Stomach (tissue), 4 donors: ENCODE results near the gene GPD2.

Experiments
- CTCF ChIP-seq, 7 experiments: fragments of 450-650 bp in 4 of 7; fragments of 200-600 bp in 3 of 7; sonication (generic) in 3 of 7; IDR thresholded peaks; one replicate each; pipeline ENCODE4 v1.5.1; 2016 to 2019; ENCODE audit warnings: antibody characterized with exemption in 7 of 7, control low read depth in 2 of 7, mild to moderate bottlenecking in 1 of 7
- EP300 ChIP-seq: sonication (generic); formaldehyde crosslinking; IDR thresholded peaks from one replicate; pipeline ENCODE4 v1.6.1; 2017; ENCODE audit warnings: antibody characterized with exemption
- POLR2A ChIP-seq, 4 donors: fragments of 450-650 bp; IDR thresholded peaks; one replicate each; pipeline ENCODE4 v1.6.1; 2016; ENCODE audit warnings: antibody characterized with exemption in 4 of 4, control low read depth in 2 of 4, mild to moderate bottlenecking in 1 of 4, moderate library complexity in 1 of 4
- POLR2AphosphoS5 ChIP-seq, 3 donors: sonication (generic); formaldehyde crosslinking; IDR thresholded peaks; one replicate each; pipeline ENCODE4 v1.6.1; 2016; ENCODE audit warnings: antibody characterized with exemption in 3 of 3

GRCh38 chr2:156490466-156490840, 54.3 kb downstream of the GPD2 start:
- no peak for TF ChIP-seq CTCF (IDR thresholded peaks at IDR 0.05)
- TF ChIP-seq EP300: no peak
- TF ChIP-seq POLR2AphosphoS5 (IDR thresholded peaks at IDR 0.05): no peak
- TF ChIP-seq POLR2A (IDR thresholded peaks at IDR 0.05): no peak
